ACHN (cell line): ENCODE data around the gene FGGY.

Source experiments
- DNase-seq: peaks from one replicate; pipeline ENCODE4 v3.0.0-alpha.2; 2015
- in situ Hi-C: cut with HindIII; loops from 2 replicates; pipeline ENCODE4 v1.10.0; 2017; ENCODE audit warnings: low sequenced_read_pairs, low pct_ligation_motif_present, low pct_unique_long_range_greater_than_20kb

The FGGY gene

GRCh38 chr1:59397139-59397858 lies 100.4 kb downstream of the FGGY start:
- in situ Hi-C loops, result no loop called here
- no peak for DNase-seq

GRCh38 chr1:59399642-59400041 lies 102.7 kb downstream of the FGGY start:
- no peak for DNase-seq
- in situ Hi-C loops, result no loop called here

- no peak for DNase-seq
- in situ Hi-C loops, result no loop called here
These were observed 104.7 kb downstream of the FGGY start for GRCh38 chr1:59401581-59401980.

GRCh38 chr1:59404796-59405195 lies 107.9 kb downstream of the FGGY start:
- DNase-seq, result no peak

DNA sequence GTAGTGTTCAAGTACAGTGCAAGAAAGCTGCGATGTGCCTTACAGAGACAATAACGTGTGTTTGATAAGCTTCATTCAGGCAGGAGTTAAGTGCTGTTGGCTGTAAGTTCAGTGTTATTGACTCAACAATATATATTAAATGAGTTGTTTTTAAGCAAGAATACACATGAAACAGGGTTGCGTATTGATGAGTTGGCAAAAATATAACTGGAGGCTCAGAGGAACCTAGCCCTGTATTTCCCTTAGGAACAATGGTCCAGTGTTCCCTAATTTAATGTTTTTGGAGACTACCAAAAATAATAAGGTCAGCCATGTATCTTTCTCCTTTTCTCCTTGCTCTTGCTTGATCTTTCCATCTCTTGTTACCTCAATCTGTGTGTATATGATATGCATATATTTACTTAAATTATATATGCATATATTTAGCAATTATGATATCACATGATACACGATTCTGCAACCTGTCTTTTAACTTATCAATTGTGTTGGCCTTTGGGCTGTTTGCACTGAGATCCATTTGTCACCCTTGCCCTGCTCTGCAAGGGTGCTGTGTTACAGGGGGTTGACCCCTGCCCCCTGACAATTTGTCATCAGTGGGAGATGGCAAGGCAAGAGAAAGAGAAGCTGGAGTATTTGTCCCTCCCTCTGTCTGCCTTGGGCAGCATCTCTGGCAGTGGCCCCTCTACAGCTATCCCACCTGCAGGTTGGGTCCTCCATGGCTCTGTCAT lies 109.7 kb downstream of the FGGY start:
- in situ Hi-C loops, result no loop called here
- no peak for DNase-seq

More at GRCh38 chr1:59404796-59405195, 107.9 kb downstream of the FGGY start:
- in situ Hi-C loops, result no loop called here

DNA sequence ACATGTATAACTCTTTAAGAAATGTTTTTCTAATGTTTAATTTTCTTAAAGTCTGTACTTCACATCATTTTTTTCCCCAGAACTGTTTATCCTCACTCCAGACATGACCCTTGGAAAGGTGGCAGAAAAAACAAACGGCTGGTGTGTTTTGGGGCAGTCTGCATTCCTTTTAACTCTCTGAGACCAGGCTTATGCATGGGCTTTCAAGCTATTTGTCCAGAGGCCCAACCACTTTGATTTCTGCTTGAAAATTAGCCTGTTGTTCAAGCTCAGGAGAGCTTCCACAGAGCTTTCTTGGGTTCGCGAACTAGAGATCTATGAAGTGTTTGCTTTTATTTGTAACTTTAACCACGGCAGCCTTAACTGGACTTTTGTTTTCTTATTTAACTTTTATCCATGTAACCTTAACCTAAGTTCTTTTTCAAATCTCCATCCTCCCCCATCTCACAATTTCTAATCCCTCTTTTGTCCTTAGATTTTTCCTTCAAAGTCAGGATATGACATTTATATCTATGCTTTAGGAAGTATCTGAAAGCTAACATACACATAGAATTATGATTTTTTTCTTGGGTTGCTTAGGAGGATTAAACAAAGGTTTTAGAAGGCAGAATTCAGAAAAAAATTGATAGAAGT lies 111.8 kb downstream of the FGGY start:
- in situ Hi-C loops, result no loop called here
- no peak for DNase-seq

GRCh38 chr1:59409549-59409948 lies 112.7 kb downstream of the FGGY start:
- DNase-seq, result no peak
- in situ Hi-C loops, result no loop called here

- in situ Hi-C loops, result no loop called here
- DNase-seq, result no peak
These were observed 113.1 kb downstream of the FGGY start for GRCh38 chr1:59409986-59410385.

DNA sequence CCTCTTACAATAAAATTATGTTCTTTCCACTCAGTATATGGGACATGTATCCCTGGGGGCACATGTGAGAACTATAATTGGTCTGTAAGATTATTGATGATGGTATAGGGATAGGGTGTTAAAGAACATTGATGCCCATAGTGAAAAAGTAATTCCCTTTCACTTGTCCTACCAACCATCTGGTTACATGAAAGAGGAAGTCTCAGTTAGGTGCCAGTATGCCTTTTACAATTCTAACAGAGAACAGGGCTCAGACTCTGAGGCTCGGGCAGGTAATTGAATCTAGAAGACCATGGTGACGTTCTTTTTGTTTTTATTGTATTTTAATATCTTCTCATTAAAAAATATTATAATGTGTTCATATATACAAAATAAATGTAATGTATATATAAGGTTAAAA lies 113.6 kb downstream of the FGGY start:
- in situ Hi-C loops, result no loop called here
- no peak for DNase-seq

DNA sequence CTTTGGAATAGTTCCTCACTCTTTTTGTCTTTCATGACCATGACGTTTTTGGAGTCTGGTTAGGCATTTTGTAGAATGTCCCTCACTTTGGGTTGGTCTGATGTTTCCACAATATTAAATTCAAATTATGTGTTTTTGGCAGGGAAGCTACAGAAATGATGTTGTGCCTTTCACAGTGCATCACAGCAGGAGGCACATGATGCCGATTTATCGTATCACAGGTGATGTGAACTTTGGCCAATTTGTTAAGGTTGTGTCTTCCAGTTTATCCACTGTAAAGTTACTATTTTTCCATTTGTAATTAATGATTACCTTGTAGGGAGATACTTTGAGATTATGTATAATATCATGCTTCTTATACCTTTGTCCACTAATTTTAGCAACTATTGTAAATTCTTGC lies 114.3 kb downstream of the FGGY start:
- in situ Hi-C loops, result no loop called here

GRCh38 chr1:59412718-59413326 lies 115.9 kb downstream of the FGGY start:
- no peak for DNase-seq
- in situ Hi-C loops, result no loop called here

More for the DNA sequence above, 114.3 kb downstream of the FGGY start:
- DNase-seq, result no peak

- in situ Hi-C loops, result no loop called here
- DNase-seq, result no peak
These were observed 116.4 kb downstream of the FGGY start for GRCh38 chr1:59413327-59413720.

DNA sequence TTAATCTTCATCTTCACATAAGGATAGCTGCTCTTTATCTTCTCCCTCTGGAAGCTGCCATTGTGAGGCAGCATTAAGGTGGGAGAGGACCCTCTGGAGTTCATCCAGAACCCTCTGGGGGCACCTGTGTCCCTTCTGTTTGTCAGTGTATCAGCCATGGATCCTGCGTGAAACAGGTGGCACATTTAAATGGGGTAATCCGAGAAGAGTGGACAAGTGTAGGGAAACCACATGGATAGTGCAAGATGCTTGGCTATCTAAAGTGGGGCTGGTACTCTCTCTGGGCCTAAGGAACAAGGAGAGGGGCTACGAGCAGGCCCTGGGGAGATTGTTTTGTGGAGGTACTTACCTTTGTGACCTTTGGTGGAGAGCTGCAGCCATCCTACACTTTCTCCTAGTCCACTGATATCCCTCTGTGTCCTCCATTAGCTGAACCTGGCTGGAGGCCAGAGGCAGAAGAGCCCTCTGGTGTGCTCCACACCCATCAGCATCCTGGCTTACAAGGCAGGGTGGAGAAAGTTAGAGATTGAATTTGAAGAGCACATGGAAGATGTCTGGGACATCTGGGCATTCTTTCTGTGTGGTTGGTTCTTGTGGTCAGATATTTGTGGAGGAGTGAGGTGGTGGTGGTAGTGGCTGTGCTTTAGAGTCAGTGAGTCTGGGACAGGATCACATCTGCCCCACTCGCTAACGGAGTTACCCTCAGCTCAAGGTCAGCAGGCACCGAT lies 117.7 kb downstream of the FGGY start:
- no peak for DNase-seq
- in situ Hi-C loops, result no loop called here

DNA sequence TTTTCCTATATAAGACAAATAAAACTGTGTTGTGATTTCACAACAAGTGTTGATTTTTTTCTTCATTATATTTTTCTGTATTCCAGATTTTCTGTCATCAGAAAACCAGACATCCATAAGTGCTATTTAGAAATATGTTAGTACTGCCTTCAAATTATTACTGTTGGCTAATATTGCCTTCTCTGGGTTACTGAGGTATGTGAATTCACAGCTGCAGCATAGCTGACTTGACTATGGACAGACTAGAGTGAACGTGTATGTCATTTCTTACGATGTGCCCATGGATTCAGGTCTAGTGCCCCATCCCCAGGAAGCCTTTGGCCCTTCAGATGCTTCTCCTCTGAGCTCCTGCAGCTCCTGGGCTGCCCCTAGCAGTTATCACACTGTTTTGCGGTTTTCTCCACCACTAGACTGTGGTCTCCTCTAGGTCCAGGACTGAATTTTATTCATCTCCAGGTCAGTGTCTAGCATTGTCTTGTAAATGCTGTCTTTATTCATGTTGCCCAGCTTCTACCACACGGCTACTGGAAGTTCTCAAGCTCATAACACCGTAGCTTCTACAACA lies 118.5 kb downstream of the FGGY start:
- DNase-seq, result no peak
- in situ Hi-C loops, result no loop called here

DNA sequence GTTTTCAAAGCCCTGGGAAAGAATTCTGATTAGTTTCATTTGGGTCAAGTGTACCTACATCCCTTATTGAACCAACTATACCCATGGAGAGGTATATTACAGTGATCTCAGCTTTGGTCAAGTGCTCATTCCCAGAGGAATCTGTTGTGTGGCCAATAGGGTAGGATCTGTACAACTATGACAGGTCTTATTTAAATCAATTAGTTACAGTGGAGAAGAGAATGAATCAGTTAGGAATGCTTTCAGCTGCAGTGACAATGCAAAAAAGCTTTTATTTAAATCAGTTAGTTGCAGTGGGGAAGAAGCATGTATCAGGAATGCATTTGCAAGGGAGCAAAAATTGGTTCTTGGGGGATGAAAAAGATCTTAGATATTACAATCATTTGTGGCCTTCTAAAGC lies 119.0 kb downstream of the FGGY start:
- in situ Hi-C loops, result no loop called here
- no peak for DNase-seq

DNA sequence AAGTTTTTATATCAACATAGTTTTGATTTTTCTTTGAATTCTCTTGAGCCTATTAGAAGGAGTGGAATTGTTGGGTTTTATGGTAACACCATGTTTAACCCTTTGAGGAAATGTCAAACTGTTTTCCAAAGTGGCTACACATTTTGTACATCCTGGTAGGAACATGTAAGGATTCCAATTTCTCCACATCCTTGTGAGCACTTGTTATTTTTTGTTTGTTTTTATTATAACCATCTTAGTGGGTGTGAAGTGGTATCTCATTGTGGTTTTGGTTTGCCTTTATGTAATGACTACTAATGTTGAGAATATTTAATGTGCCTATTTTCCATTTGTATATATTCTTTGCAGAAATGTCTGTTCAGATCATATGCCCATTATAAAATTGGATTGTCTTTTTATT lies 120.5 kb downstream of the FGGY start:
- DNase-seq, result no peak

DNA sequence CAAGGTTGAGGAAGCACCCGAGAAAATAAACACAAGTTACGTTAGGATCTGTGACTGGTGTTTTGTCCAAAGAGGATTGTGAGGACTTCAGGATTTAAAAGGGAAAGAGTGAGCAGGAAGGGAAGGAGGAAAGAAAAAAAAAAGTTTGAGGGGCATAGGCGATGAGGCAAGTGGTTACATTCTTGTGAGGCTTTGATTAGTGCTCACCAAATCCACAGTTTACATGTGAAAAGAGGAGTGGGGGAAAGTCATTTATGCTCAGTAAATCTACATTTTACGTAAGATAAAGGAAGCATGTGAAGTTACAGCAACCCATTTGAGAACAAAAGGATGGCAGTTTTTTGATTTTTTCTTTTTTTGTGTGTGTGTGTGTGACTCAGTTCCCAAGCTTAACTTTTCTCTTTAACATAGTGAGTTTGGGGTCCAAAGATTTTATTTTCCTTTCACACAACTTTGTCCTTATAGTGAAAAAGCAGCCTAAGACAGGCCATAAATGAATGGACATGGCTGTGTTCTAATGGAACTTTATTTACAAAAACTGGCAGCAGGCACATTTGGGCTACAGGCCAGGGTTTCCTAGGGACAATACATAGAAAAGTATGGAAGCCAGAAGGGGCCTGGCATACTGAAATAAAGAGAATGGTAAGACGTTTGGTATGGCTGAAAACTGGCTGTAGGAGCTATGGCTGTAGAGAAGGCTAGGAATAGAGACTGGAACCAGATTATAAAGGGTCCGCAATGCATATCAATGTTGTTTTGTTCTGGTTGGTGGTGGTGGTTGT lies 121.7 kb downstream of the FGGY start:
- in situ Hi-C loops, result no loop called here
- DNase-seq, result no peak

More for the DNA sequence above, 120.5 kb downstream of the FGGY start:
- in situ Hi-C loops, result no loop called here
